Heart left ventricle (tissue), 13 donors: ENCODE results near the gene CTSF.

Experiments
- CTCF ChIP-seq, 12 donors: fragments of 200-600 bp; sonication (generic) in 4 of 12; IDR thresholded peaks; one replicate each; pipeline versions ENCODE4 v1.5.0 to v1.8.0; 2018 to 2022; ENCODE audit warnings: antibody characterized with exemption in 12 of 12, mild to moderate bottlenecking in 5 of 12
- POLR2A ChIP-seq, 2 donors: fragments of 450-650 bp; IDR thresholded peaks; one replicate each; pipeline ENCODE4 v1.6.1; 2017; ENCODE audit warnings: antibody characterized with exemption in 2 of 2, mild to moderate bottlenecking in 2 of 2, moderate library complexity in 2 of 2
- donor health status: ischemic (EF 13 %, LVEDD 7.1; RV severe dilation, severe dysfunction).
- donor health status: DM: no; HTN: yes; CAD: no.
- donor health status: DM: no; HTN: no; CAD: no.
- donor health status: ischemic (EF 25% LVEDD 6.9; RV normal size, moderate dysfunction).
- donor health status: ischemic (EF 25% LVEDD 5.7; RV mildly dilated, moderate dysfunction).
- donor health status: ischemic (EF 35%, LVEDD 5.7; RV mildly dilated, moderate dysfunction).
- donor health status: nonischemic (EF 11% LVEDD 7.7; RV severe dilation, severe dysfunction).
- donor health status: DM: yes; HTN: yes; CAD: no.
- donor health status: PGD.
- donor health status: ischemic (EF 29% LVEDD 5.4; RV normal size, mild dysfunction).
- donor health status: nonischemic (EF 23%, LVEDD 6.1; RV moderate dilation, normal function).

GRCh38 chr11:66567787-66568123, 651 bp downstream of the CTSF start:
- no peak for TF ChIP-seq CTCF (IDR thresholded peaks at IDR 0.05)
- no peak for TF ChIP-seq POLR2A (IDR thresholded peaks at IDR 0.05)
